ENCODE measurements around the gene ALOX15B. TPM values are rescaled to one million over a fixed set of nuclear protein-coding genes. Genes with fewer than 3 reads are reported as not detected.

The ALOX15B gene
- total and polyA plus RNA-seq, 8 donors: 0.05 to 4.7 (median 0.25) TPM; not detected in 1

GRCh38 chr17:8056232-8056975, 17.5 kb downstream of the ALOX15B start:
- Histone ChIP-seq H3K4me3 (no peak overlapping the region), H3K27ac (peak overlapping the region in 1 of 4 donors; percentile 43), H3K36me3 (no peaks in the 10 kb centered on the region), H3K27me3 (peaks cover 0 to 9% (median 0%) of the 10 kb centered on the region in 4 donors), H3K9me3 (no peaks in the 10 kb centered on the region), H3K4me1 (peaks cover 0 to 18% (median 0%) of the 10 kb centered on the region in 3 donors)
- FAIRE-seq (no peak), DNase-seq (peak in 2 of 6 donors; percentile 36 to 58), ATAC-seq (peak; percentile 60 to 70 (median 63))
- 20 to 21% methylated on average over 14 of the region's 14 CpGs for WGBS, 2 donors
- intact Hi-C loops (cut with DNase I): loop anchor here in 1 of 3 donors (10.0 kb wide), 1 partner anchor 52 kb away; the partner anchor contains the start of gene GUCY2D
- no peak for TF ChIP-seq CTCF (IDR thresholded peaks at IDR 0.05)

DNA sequence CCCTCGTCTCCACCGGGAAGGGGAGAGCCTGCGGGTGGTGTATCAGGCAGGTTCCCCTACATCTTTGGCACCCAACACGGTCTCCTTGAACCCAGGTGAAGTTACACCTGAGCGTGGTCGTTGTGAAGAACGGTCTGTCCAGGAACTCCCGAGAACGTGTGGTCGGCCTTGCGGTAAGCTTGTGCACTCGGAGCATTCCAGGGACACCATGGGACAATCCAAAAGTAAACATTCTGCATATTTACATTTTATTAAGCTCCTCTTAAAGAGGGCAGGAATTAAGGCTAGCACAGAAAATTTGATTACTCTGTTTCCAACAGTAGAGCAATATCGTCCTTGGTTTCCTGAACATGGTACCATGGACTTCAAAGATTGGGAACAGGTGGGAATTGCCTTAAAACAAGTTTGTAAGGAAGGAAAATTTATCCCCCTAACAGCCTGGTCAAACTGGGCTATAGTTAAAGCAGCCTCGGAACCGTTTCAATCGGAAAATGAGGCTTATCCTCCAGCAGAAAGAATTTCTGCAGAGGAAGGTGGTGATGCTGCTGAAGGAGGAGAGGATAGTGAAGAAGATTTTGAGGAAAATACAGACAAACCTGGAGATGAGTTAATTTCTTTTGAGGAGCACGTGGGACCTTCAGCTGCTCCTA, 18.2 kb downstream of the ALOX15B start:
- Histone ChIP-seq H3K4me1 (peaks cover 0 to 18% (median 0%) of the 10 kb centered on the region in 3 donors), H3K4me3 (no peak overlapping the region), H3K36me3 (no peaks in the 10 kb centered on the region), H3K27me3 (peaks cover 0 to 9% (median 0%) of the 10 kb centered on the region in 4 donors), H3K9me3 (no peaks in the 10 kb centered on the region), H3K27ac (peak overlapping the region in 1 of 4 donors; percentile 43)
- DNase-seq (no peak), ATAC-seq (peak in 1 of 4 donors; percentile 4), FAIRE-seq (no peak)
- 29 to 33% methylated on average over 17 of the region's 17 CpGs for WGBS, 2 donors
- intact Hi-C loops (cut with DNase I): loop anchor here in 1 of 3 donors (10.0 kb wide), 1 partner anchor 52 kb away; the partner anchor contains the start of gene GUCY2D
- no peak for TF ChIP-seq CTCF (IDR thresholded peaks at IDR 0.05)

- H3K4me3 ChIP-seq: no peak overlapping the region
- 2 to 5% methylated on average over 14 of the region's 14 CpGs for WGBS, 2 donors
- DNase-seq (peak in 3 of 6 donors; percentile 31 to 62 (median 38)), FAIRE-seq (peak; percentile 73), ATAC-seq (peak; percentile 83 to 91 (median 86))
- peaks cover 0 to 18% (median 0%) of the 10 kb centered on the region in 3 donors for H3K4me1 ChIP-seq
- H3K9me3 ChIP-seq: no peaks in the 10 kb centered on the region
- peaks cover 0 to 15% (median 0%) of the 10 kb centered on the region in 4 donors for H3K27me3 ChIP-seq
- TF ChIP-seq CTCF (IDR thresholded peaks at IDR 0.05): peak; percentile 39 to 66 (median 56)
- intact Hi-C loops (cut with DNase I): loop anchor here in 1 of 3 donors (10.0 kb wide), 1 partner anchor 53 kb away; the partner anchor contains the start of gene GUCY2D
- no peak overlapping the region for H3K27ac ChIP-seq
- H3K36me3 ChIP-seq: no peaks in the 10 kb centered on the region
These were observed 18.8 kb downstream of the ALOX15B start for GRCh38 chr17:8057691-8058114.

DNA sequence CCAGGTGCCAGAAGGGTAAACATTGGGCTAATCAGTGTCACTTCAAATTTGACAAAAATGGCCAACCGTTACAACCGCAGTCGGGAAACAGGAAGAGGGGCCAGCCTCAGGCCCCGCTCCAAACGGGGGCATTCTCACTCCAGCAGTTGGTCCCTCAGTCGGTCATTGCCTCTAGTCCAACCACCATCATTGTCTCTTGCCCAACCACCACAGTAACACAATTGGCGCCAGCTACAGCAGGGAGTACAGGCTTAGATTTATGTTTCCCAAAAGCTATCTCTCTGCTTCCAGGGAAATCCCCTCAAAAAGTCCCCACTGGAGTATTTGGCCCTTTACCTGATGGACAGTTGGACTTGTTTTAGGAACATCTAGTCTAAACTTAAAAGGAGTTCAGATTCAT, 20.3 kb downstream of the ALOX15B start:
- Histone ChIP-seq H3K4me3 (no peak overlapping the region), H3K4me1 (peaks cover 0 to 18% (median 0%) of the 10 kb centered on the region in 3 donors), H3K27ac (no peak overlapping the region), H3K9me3 (no peaks in the 10 kb centered on the region), H3K27me3 (peaks cover 0 to 16% (median 0%) of the 10 kb centered on the region in 4 donors), H3K36me3 (no peaks in the 10 kb centered on the region)
- intact Hi-C loops (cut with DNase I): loop anchor here in 1 of 3 donors (10.0 kb wide), 1 partner anchor 54 kb away; the partner anchor contains the start of gene GUCY2D
- ATAC-seq (peak in 1 of 4 donors; percentile 11), DNase-seq (peak in 1 of 6 donors; percentile 8), FAIRE-seq (no peak)
- 5 to 7% methylated on average over 7 of the region's 7 CpGs for WGBS, 2 donors
- TF ChIP-seq CTCF (IDR thresholded peaks at IDR 0.05): no peak

Measured in pancreas (tissue), 10 donors.